Liver (tissue), 9 donors: ENCODE results near the gene PPFIA1. TPM values are rescaled to one million over a fixed set of nuclear protein-coding genes. Genes with fewer than 3 reads are reported as not detected.

ENCODE experiments used
- DNase-seq: peaks from one replicate; pipeline ENCODE4 v3.0.0-alpha.2; 2017; ENCODE audit warnings: low spot score
- H3K27ac ChIP-seq, 2 donors: one replicate each; pipeline ENCODE4 v1.7.0; 2013; ENCODE audit warnings: inconsistent platforms in 2 of 2, low read length in 2 of 2, control low read depth in 1 of 2, low read depth in 1 of 2, mild to moderate bottlenecking in 1 of 2
- H3K27me3 ChIP-seq, 4 donors: one replicate each; pipeline versions ENCODE4 v1.6.1 to v1.7.0; 2013; ENCODE audit warnings: low read length in 3 of 4, inconsistent platforms in 1 of 4, mild to moderate bottlenecking in 1 of 4, moderate library complexity in 1 of 4; ENCODE audit not compliant: control insufficient read depth in 4 of 4, insufficient read depth in 4 of 4
- H3K36me3 ChIP-seq, 4 donors: one replicate each; pipeline versions ENCODE4 v1.6.1 to v1.7.0; 2013; ENCODE audit warnings: low read length in 3 of 4, mild to moderate bottlenecking in 3 of 4, low read depth in 1 of 4, moderate library complexity in 1 of 4; ENCODE audit not compliant: control insufficient read depth in 4 of 4, insufficient read depth in 3 of 4
- H3K4me1 ChIP-seq, 4 donors: one replicate each; pipeline versions ENCODE4 v1.6.1 to v1.7.0; 2013; ENCODE audit warnings: low read length in 3 of 4, mild to moderate bottlenecking in 3 of 4, moderate library complexity in 1 of 4; ENCODE audit not compliant: control insufficient read depth in 4 of 4, insufficient read depth in 4 of 4
- H3K4me3 ChIP-seq, 3 donors: one replicate each; pipeline versions ENCODE4 v1.6.1 to v1.7.0; 2013; ENCODE audit warnings: low read length in 3 of 3, control low read depth in 1 of 3, low read depth in 1 of 3, mild to moderate bottlenecking in 1 of 3
- H3K9ac ChIP-seq, 2 donors: one replicate each; pipeline ENCODE4 v1.7.0; 2013; ENCODE audit warnings: low read length in 2 of 2, mild to moderate bottlenecking in 2 of 2, moderate library complexity in 2 of 2, control low read depth in 1 of 2, low read depth in 1 of 2
- H3K9me3 ChIP-seq, 4 donors: one replicate each; pipeline versions ENCODE4 v1.6.1 to v1.7.0; 2013; ENCODE audit warnings: low read length in 3 of 4; ENCODE audit not compliant: control insufficient read depth in 4 of 4
- ATF3 ChIP-seq: IDR thresholded peaks from 2 replicates; pipeline ENCODE4 v1.6.1; 2016; ENCODE audit warnings: antibody characterized with exemption
- CTCF ChIP-seq: fragments of 150-350 bp; IDR thresholded peaks from 2 replicates; pipeline ENCODE4 v1.5.1; 2017; ENCODE audit warnings: improper control_type of control experiment, low read depth, low read length; ENCODE audit not compliant: missing input control
- FOXA1 ChIP-seq: IDR thresholded peaks from 2 replicates; pipeline ENCODE4 v1.6.1; 2016; ENCODE audit warnings: antibody characterized with exemption
- FOXA2 ChIP-seq: IDR thresholded peaks from 2 replicates; pipeline ENCODE4 v1.6.1; 2016; ENCODE audit warnings: antibody characterized with exemption
- HNF4A ChIP-seq, 2 donors: conservative IDR thresholded peaks; 2 replicates each; pipeline ENCODE4 v1.6.1; 2016; ENCODE audit warnings: antibody characterized with exemption in 2 of 2, mild to moderate bottlenecking in 2 of 2
- HNF4G ChIP-seq: IDR thresholded peaks from 2 replicates; pipeline ENCODE4 v1.6.1; 2016; ENCODE audit warnings: antibody characterized with exemption
- MAX ChIP-seq: IDR thresholded peaks from 2 replicates; pipeline ENCODE4 v1.6.1; 2016; ENCODE audit warnings: antibody characterized with exemption
- RAD21 ChIP-seq, 2 donors: IDR thresholded peaks; 2 replicates each; pipeline ENCODE4 v1.6.1; 2016; ENCODE audit warnings: antibody characterized with exemption in 2 of 2, mild to moderate bottlenecking in 2 of 2
- RXRA ChIP-seq, 2 donors: IDR thresholded peaks; 2 replicates each; pipeline ENCODE4 v1.6.1; 2017 to 2018; ENCODE audit warnings: antibody characterized with exemption in 2 of 2, mild to moderate bottlenecking in 1 of 2
- SP1 ChIP-seq: IDR thresholded peaks from 2 replicates; pipeline ENCODE4 v1.6.1; 2018; ENCODE audit warnings: antibody characterized with exemption, mild to moderate bottlenecking
- YY1 ChIP-seq: IDR thresholded peaks from 2 replicates; pipeline ENCODE4 v1.6.1; 2016; ENCODE audit warnings: antibody characterized with exemption, mild to moderate bottlenecking
- ZBTB33 ChIP-seq: IDR thresholded peaks from 2 replicates; pipeline ENCODE4 v1.6.1; 2016; ENCODE audit warnings: antibody characterized with exemption
- WGBS: extraction: QIAGEN DNeasy Blood & Tissue Kit; methylation state at CpG from one replicate; pipeline ENCODE4 v1.1.7; 2013; 5-methylcytosine and 5-hydroxymethylcytosine counted together
- polyA plus RNA-seq, 2 donors: library from polyadenylated mRNA; stranded (reverse) in 1 of 2; unstranded in 1 of 2; fragments of 200-250 nt in 1 of 2; fragments of >200 nt in 1 of 2; fragmentation: Nextera tagmentation in 1 of 2; extraction: Ambion mirVana in 1 of 2; gene quantifications; one replicate each; pipeline versions ENCODE4 v1.2.1 to v1.2.3, GENCODE V29; 2013 to 2015
- total RNA-seq, 2 donors: library from RNA; depleted of rRNA; stranded (reverse); fragments of >200 nt; gene quantifications; one replicate each; pipeline ENCODE4 v1.2.3, GENCODE V29; 2014
- donor health status: healthy.
- donor health status: healthy.
- donor health status: healthy.
- donor health status: healthy.
- donor health status: healthy.

The PPFIA1 gene
- total and polyA plus RNA-seq, 4 donors, result 9.9 to 39.6 (median 14.5) TPM

- H3K4me1 ChIP-seq, result no peaks in the 10 kb centered on the region
- H3K27me3 ChIP-seq, result no peaks in the 10 kb centered on the region
- peaks cover 18 to 75% (median 54%) of the 10 kb centered on the region in 4 donors for H3K36me3 ChIP-seq
- H3K9me3 ChIP-seq, result no peaks in the 10 kb centered on the region
- DNase-seq, result no peak
- no peak overlapping the region for H3K27ac ChIP-seq
- no peak overlapping the region for H3K4me3 ChIP-seq
- 92% methylated on average over 15 of the region's 15 CpGs for WGBS
- H3K9ac ChIP-seq, result no peak overlapping the region
- TF ChIP-seq RAD21 (IDR thresholded peaks at IDR 0.05), result no peak
- no peak for TF ChIP-seq CTCF
- TF ChIP-seq SP1, result no peak
- TF ChIP-seq HNF4A (conservative IDR thresholded peaks at IDR 0.05), result no peak
- no peak for TF ChIP-seq ATF3
- TF ChIP-seq HNF4G, result no peak
- no peak for TF ChIP-seq FOXA1
- TF ChIP-seq YY1, result no peak
- no peak for TF ChIP-seq MAX
- TF ChIP-seq ZBTB33, result no peak
- no peak for TF ChIP-seq FOXA2
Measured at GRCh38 chr11:70341881-70342429, 71.5 kb downstream of the PPFIA1 start.

GRCh38 chr11:70343636-70344035 is 73.1 kb downstream of the PPFIA1 start:
- H3K27me3 ChIP-seq, result no peaks in the 10 kb centered on the region
- H3K9me3 ChIP-seq, result no peaks in the 10 kb centered on the region
- DNase-seq, result no peak
- H3K27ac ChIP-seq, result no peak overlapping the region
- WGBS, result 96% methylated on average over 11 of the region's 11 CpGs
- no peak overlapping the region for H3K9ac ChIP-seq
- no peak overlapping the region for H3K4me3 ChIP-seq
- no peaks in the 10 kb centered on the region for H3K4me1 ChIP-seq
- H3K36me3 ChIP-seq, result peaks cover 17 to 68% (median 47%) of the 10 kb centered on the region in 4 donors
- no peak for TF ChIP-seq RAD21 (IDR thresholded peaks at IDR 0.05)

- no peak for DNase-seq
- H3K36me3 ChIP-seq, result peaks cover 10 to 54% (median 44%) of the 10 kb centered on the region in 4 donors
Measured at GRCh38 chr11:70348191-70348590, 77.7 kb downstream of the PPFIA1 start.

More at GRCh38 chr11:70348191-70348590, 77.7 kb downstream of the PPFIA1 start:
- H3K4me3 ChIP-seq, result no peak overlapping the region
- no peaks in the 10 kb centered on the region for H3K4me1 ChIP-seq
- H3K9me3 ChIP-seq, result no peaks in the 10 kb centered on the region
- H3K9ac ChIP-seq, result no peak overlapping the region
- 87% methylated on average over 12 of the region's 12 CpGs for WGBS
- H3K27ac ChIP-seq, result no peak overlapping the region
- H3K27me3 ChIP-seq, result no peaks in the 10 kb centered on the region
- TF ChIP-seq ZBTB33 (no peak), RAD21 (IDR thresholded peaks at IDR 0.05) (no peak), RXRA (IDR thresholded peaks at IDR 0.05) (no peak), FOXA1 (no peak), ATF3 (no peak)
